Keratinocyte (primary cell): ENCODE results near the gene TMEM238. TPM values are rescaled to one million over a fixed set of nuclear protein-coding genes. Genes with fewer than 3 reads are reported as not detected.

ENCODE experiments used
- DNase-seq: peaks from one replicate; pipeline ENCODE4 v3.0.0-alpha.2; 2011; ENCODE audit warnings: low read depth, missing footprints, low spot score
- FAIRE-seq: peaks from 2 replicates; lab custom pipeline; 2011; peaks lifted over from hg19 to GRCh38; lab: Jason Lieb, UNC
- H2AFZ ChIP-seq: 2 replicates; pipeline ENCODE4 v1.6.0; 2012; ENCODE audit warnings: low read length, control low read depth, inconsistent platforms; ENCODE audit not compliant: control insufficient read depth
- H3K27ac ChIP-seq: 2 replicates; pipeline ENCODE4 v1.5.1; 2011; ENCODE audit warnings: low read length; ENCODE audit not compliant: control insufficient read depth, insufficient read depth
- H3K27me3 ChIP-seq: 3 replicates; pipeline ENCODE4 v1.6.0; 2011; ENCODE audit warnings: low read length; ENCODE audit not compliant: control insufficient read depth, insufficient read depth; ENCODE audit errors: extremely low read depth
- H3K36me3 ChIP-seq, 2 experiments: 2 replicates in 1 of 2; 3 replicates in 1 of 2; pipeline ENCODE4 v1.5.1; 2011; ENCODE audit warnings: low read length in 2 of 2, mild to moderate bottlenecking in 1 of 2; ENCODE audit not compliant: control insufficient read depth in 2 of 2, insufficient read depth in 2 of 2; ENCODE audit errors: extremely low read depth in 1 of 2
- H3K4me1 ChIP-seq: 3 replicates; pipeline ENCODE4 v1.5.1; 2011; ENCODE audit warnings: low read length; ENCODE audit not compliant: control insufficient read depth, insufficient read depth; ENCODE audit errors: extremely low read depth
- H3K4me2 ChIP-seq: 3 replicates; pipeline ENCODE4 v1.6.0; 2011; ENCODE audit warnings: low read depth, low read length; ENCODE audit not compliant: control insufficient read depth, insufficient read depth; ENCODE audit errors: extremely low read depth
- H3K4me3 ChIP-seq, 3 experiments: fragments of 200-600 bp in 1 of 3; sonication (generic) in 1 of 3; 2 replicates in 2 of 3; 3 replicates in 1 of 3; pipeline ENCODE4 v1.5.1; 2011 to 2016; ENCODE audit warnings: low read length in 3 of 3, mild to moderate bottlenecking in 3 of 3, control low read depth in 2 of 3, inconsistent platforms in 1 of 3, low read depth in 1 of 3, mixed read lengths in 1 of 3, mixed run types in 1 of 3, moderate library complexity in 1 of 3; ENCODE audit not compliant: control insufficient read depth in 2 of 3, insufficient read depth in 2 of 3; ENCODE audit errors: extremely low read depth in 1 of 3
- H3K79me2 ChIP-seq: 2 replicates; pipeline ENCODE4 v1.6.0; 2012; ENCODE audit warnings: low read length; ENCODE audit not compliant: control insufficient read depth, insufficient read depth
- H3K9ac ChIP-seq: 3 replicates; pipeline ENCODE4 v1.6.0; 2011; ENCODE audit warnings: low read length; ENCODE audit not compliant: control insufficient read depth, insufficient read depth; ENCODE audit errors: extremely low read depth
- H3K9me1 ChIP-seq: 3 replicates; pipeline ENCODE4 v1.6.0; 2011; ENCODE audit warnings: low read length; ENCODE audit not compliant: control insufficient read depth, insufficient read depth; ENCODE audit errors: extremely low read depth
- H3K9me3 ChIP-seq: 2 replicates; pipeline ENCODE4 v1.5.1; 2012; ENCODE audit warnings: low read depth, low read length; ENCODE audit not compliant: control insufficient read depth
- H4K20me1 ChIP-seq: 3 replicates; pipeline ENCODE4 v1.6.0; 2011; ENCODE audit warnings: low read length; ENCODE audit not compliant: control insufficient read depth, insufficient read depth; ENCODE audit errors: extremely low read depth
- EZH2 ChIP-seq: IDR thresholded peaks from one replicate; pipeline ENCODE4 v1.6.1; 2012; ENCODE audit warnings: inconsistent platforms, mild to moderate bottlenecking, low read length, moderate library complexity
- dilution Hi-C: fragments of 300-500 bp; cut with MboI; formaldehyde crosslinking; loops from one replicate; pipeline ENCODE4 v1.7.0; 2020; ENCODE audit warnings: low sequenced_read_pairs; ENCODE audit not compliant: extremely low pct_ligation_motif_present
- polyA plus RNA-seq, 5 experiments: library from polyadenylated mRNA; depleted of rRNA in 3 of 5; stranded (reverse) in 3 of 5; stranded (forward) in 1 of 5; unstranded in 1 of 5; fragments of >200 nt; gene quantifications; 1 replicate in 1 of 5; 2 replicates in 3 of 5; 3 replicates in 1 of 5; pipeline versions ENCODE4 v1.2.1 to v1.2.3, GENCODE V29; 2011 to 2012; ENCODE audit warnings: missing spikeins in 2 of 5, low read depth in 1 of 5, low replicate concordance in 1 of 5
- TF ChIP-seq, protein P1 (sequence below), 3 experiments: IDR thresholded peaks in 1 of 3; conservative IDR thresholded peaks in 1 of 3; optimal IDR thresholded peaks in 1 of 3; 2 replicates in 2 of 3; 3 replicates in 1 of 3; pipeline versions ENCODE3 to v1.5.1; 2011; ENCODE audit warnings: low read length in 3 of 3, mild to moderate bottlenecking in 3 of 3, moderate library complexity in 2 of 3, control low read depth in 1 of 3, inconsistent platforms in 1 of 3; ENCODE audit not compliant: insufficient read depth in 2 of 3; ENCODE audit errors: extremely low read depth in 1 of 3

Gene TMEM238
- polyA plus RNA-seq, 1 donor (not counting 4 experiments of a cell fraction or from before 2014, with no cell fraction given): 0.24 TPM

DNA sequence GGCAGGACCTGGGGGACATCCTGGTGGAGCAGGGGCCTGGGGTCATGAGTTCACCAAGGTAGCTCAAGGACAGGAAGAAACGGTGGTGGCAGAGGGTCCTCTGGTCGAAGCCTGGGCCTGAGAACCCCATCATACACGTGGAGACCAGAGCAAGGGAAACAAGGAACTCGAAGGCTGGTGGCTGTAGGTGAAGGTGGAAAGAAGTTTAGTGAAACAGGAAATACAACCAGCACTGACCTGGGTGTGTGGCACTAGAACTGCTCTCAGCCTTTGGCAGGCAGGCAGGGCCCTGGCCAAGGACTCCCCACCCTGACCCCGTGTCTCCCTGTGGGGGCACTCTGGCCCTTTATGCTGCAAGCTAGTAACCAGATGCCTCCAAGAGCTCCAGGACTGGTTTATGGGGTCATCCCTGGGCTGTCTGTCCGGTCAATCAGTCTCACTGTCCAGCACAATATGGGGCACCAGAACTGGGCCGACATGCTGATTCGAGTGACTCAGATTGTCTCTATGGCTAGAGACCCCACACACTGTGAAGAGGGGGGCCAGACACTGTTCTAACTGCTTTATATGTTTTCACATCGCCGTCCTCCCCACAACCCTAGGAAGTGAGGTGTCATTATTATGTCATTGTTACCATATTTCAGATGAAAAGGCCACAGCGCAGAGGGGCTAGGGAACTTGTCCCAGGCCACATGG is 33.3 kb downstream of the TMEM238 start:
- Histone ChIP-seq H4K20me1 (no peaks in the 10 kb centered on the region), H3K36me3 (peaks cover 0 to 4% of the 10 kb centered on the region in 2 experiments), H3K9me3 (no peaks in the 10 kb centered on the region), H3K9ac (no peak overlapping the region), H3K4me1 (peaks cover 9% of the 10 kb centered on the region), H3K4me2 (no peak overlapping the region), H3K27ac (no peak overlapping the region), H3K79me2 (no peaks in the 10 kb centered on the region), H2AFZ (no peak overlapping the region), H3K9me1 (no peaks in the 10 kb centered on the region), H3K27me3 (peaks cover 25% of the 10 kb centered on the region), H3K4me3 (no peak overlapping the region)
- no peak for TF ChIP-seq EZH2
- TF ChIP-seq, protein P1, sequence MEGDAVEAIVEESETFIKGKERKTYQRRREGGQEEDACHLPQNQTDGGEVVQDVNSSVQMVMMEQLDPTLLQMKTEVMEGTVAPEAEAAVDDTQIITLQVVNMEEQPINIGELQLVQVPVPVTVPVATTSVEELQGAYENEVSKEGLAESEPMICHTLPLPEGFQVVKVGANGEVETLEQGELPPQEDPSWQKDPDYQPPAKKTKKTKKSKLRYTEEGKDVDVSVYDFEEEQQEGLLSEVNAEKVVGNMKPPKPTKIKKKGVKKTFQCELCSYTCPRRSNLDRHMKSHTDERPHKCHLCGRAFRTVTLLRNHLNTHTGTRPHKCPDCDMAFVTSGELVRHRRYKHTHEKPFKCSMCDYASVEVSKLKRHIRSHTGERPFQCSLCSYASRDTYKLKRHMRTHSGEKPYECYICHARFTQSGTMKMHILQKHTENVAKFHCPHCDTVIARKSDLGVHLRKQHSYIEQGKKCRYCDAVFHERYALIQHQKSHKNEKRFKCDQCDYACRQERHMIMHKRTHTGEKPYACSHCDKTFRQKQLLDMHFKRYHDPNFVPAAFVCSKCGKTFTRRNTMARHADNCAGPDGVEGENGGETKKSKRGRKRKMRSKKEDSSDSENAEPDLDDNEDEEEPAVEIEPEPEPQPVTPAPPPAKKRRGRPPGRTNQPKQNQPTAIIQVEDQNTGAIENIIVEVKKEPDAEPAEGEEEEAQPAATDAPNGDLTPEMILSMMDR (optimal IDR thresholded peaks at IDR 0.05 in 1 of 3, IDR thresholded peaks at IDR 0.05 in 1 of 3, conservative IDR thresholded peaks at IDR 0.05 in 1 of 3; ENCODE audit: extremely low read depth in 1 of 3, insufficient read depth in 2 of 3, low read length in 3 of 3): no peak
- dilution Hi-C loops: no loop called here
- no peak for FAIRE-seq
- DNase-seq: no peak

DNA sequence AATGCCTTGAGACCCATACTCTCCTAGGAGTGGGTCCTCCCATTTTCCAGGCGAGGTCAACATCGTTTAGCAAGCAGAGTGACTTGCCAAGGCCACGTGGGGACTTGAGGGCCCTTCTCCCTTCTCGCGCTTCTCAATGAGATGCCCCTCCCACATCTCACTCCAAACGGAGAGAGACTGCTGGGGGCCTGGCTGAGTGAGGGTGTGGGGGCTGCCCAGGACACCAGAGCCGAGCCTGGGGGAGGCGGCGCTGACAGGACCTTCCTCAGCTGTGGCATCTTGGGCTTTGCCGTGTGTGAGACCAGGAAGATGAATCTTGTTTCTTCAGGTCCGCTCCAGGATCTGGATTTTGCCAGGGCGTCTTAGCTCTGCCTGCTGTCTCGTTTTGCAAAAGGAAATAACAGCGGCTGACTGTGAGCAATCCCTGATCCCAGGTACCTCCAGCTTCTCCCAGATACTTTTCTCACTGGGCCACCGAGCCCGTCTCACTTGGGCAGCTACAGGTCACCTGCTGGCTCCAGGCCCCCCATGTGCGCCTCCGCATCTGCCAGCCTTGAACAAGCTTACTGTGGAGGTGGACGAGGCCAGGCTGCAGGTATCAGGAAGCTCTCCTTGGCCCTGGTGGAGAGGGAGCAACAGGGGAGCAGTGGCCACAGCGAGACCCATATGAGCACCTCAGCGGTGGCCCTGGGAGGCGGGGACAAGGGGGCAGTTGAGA is 35.6 kb downstream of the TMEM238 start:
- peaks cover 0 to 8% of the 10 kb centered on the region in 2 experiments for H3K36me3 ChIP-seq
- TF ChIP-seq EZH2: no peak
- TF ChIP-seq, protein P1 (optimal IDR thresholded peaks at IDR 0.05 in 1 of 3, IDR thresholded peaks at IDR 0.05 in 1 of 3, conservative IDR thresholded peaks at IDR 0.05 in 1 of 3; ENCODE audit: extremely low read depth in 1 of 3, insufficient read depth in 2 of 3, low read length in 3 of 3): no peak
- peaks cover 7% of the 10 kb centered on the region for H3K4me1 ChIP-seq
- no peak for DNase-seq
- H3K4me2 ChIP-seq: no peak overlapping the region
- FAIRE-seq: no peak
- no peak overlapping the region for H3K4me3 ChIP-seq
- no peak overlapping the region for H2AFZ ChIP-seq
- H3K27ac ChIP-seq: no peak overlapping the region
- no peak overlapping the region for H3K9ac ChIP-seq
- H3K9me3 ChIP-seq: no peaks in the 10 kb centered on the region
- H3K9me1 ChIP-seq: no peaks in the 10 kb centered on the region
- H4K20me1 ChIP-seq: no peaks in the 10 kb centered on the region
- H3K79me2 ChIP-seq: no peaks in the 10 kb centered on the region
- H3K27me3 ChIP-seq: peaks cover 22% of the 10 kb centered on the region
- dilution Hi-C loops: no loop called here
